GM12864 (cell line): ENCODE measurements around the gene WDR90.
A peak's percentile ranks its signal among the peaks of the same experiment; 100 is the strongest.

Experiments used
- DNase-seq: peaks from one replicate; pipeline ENCODE4 v3.0.0-alpha.2; 2011; ENCODE audit warnings: low read depth
- H3K4me3 ChIP-seq: 2 replicates; pipeline ENCODE4 v1.5.1; 2011; ENCODE audit warnings: mild to moderate bottlenecking, low read depth, low read length, control low read depth
- CTCF ChIP-seq: IDR thresholded peaks from 2 replicates; pipeline ENCODE4 v1.5.1; 2011; ENCODE audit warnings: low read depth, mild to moderate bottlenecking, moderate library complexity, low read length, control low read depth, inconsistent platforms; ENCODE audit errors: missing control alignments

The WDR90 gene

GRCh38 chr16:694187-694862 is 45.2 kb downstream of the WDR90 start:
- no peak for DNase-seq
- 0 out of 2 replicates have a peak overlapping the region, but pooled peaks have one; percentile 49 for H3K4me3 ChIP-seq
- TF ChIP-seq CTCF: no peak

GRCh38 chr16:694863-695354 is 45.7 kb downstream of the WDR90 start:
- no peak for DNase-seq
- TF ChIP-seq CTCF: no peak

GRCh38 chr16:695355-696089 is 46.4 kb downstream of the WDR90 start:
- H3K4me3 ChIP-seq: peak overlapping the region; percentile 49
- no peak for DNase-seq
- no peak for TF ChIP-seq CTCF

More at GRCh38 chr16:694863-695354, 45.7 kb downstream of the WDR90 start:
- H3K4me3 ChIP-seq: peak overlapping the region; percentile 49; the same call in 1 of the 2 replicates

GRCh38 chr16:698911-699671 is 49.9 kb downstream of the WDR90 start:
- DNase-seq: no peak
- TF ChIP-seq CTCF: no peak
- no peak overlapping the region for H3K4me3 ChIP-seq

- no peak overlapping the region for H3K4me3 ChIP-seq
- no peak for DNase-seq
- TF ChIP-seq CTCF: no peak
These were observed 51.8 kb downstream of the WDR90 start for GRCh38 chr16:700684-701584.

GRCh38 chr16:702341-702740 is 53.2 kb downstream of the WDR90 start:
- TF ChIP-seq CTCF: no peak
- no peak overlapping the region for H3K4me3 ChIP-seq
- no peak for DNase-seq
